SK-N-SH (cell line): Measurements from ENCODE around the gene MX2. TPM values are rescaled to one million over a fixed set of nuclear protein-coding genes. Genes with fewer than 3 reads are reported as not detected.

Experiments
- CTCF ChIA-PET: fragments of 300-600, 350-600 bp; formaldehyde crosslinking; extraction: SDS; loops from one replicate; lab custom pipeline; 2021; lab: Yijun Ruan, JAX
- POLR2A ChIA-PET: fragments of 350-600 bp; sonication (Branson Sonifier 250); formaldehyde crosslinking; extraction: SDS; loops from one replicate; lab custom pipeline; 2020; ENCODE audit warnings: antibody characterized with exemption, inconsistent platforms; lab: Yijun Ruan, JAX
- DNase-seq: peaks from one replicate; pipeline ENCODE4 v3.0.0; 2012
- H2AFZ ChIP-seq: fragments of 200-600 bp; sonication (generic); 2 replicates; pipeline ENCODE4 v1.8.1; 2016; ENCODE audit warnings: antibody characterized with exemption, mild to moderate bottlenecking, low read depth
- H3F3A ChIP-seq: fragments of 200-600 bp; sonication (generic); replicated peaks from 2 replicates; pipeline ENCODE3; 2016; ENCODE audit warnings: antibody characterized with exemption, mild to moderate bottlenecking; ENCODE audit not compliant: insufficient read depth
- H3K27ac ChIP-seq, 2 experiments: fragments of 200-500 bp in 1 of 2; fragments of 200-600 bp in 1 of 2; sonication (Bioruptor generic) in 1 of 2; sonication (generic), shearing (Covaris generic) in 1 of 2; 2 replicates each; pipeline versions ENCODE4 v1.5.1 to v1.6.1; 2014 to 2016; ENCODE audit warnings: low read depth in 2 of 2, inconsistent platforms in 1 of 2, low read length in 1 of 2, mild to moderate bottlenecking in 1 of 2, mixed read lengths in 1 of 2
- H3K27me3 ChIP-seq: fragments of 200-600 bp; sonication (generic), shearing (Covaris generic); 2 replicates; pipeline ENCODE4 v1.6.1; 2016; ENCODE audit warnings: mixed run types; ENCODE audit not compliant: insufficient read depth
- H3K36me3 ChIP-seq, 2 experiments: fragments of 200-500 bp in 1 of 2; fragments of 200-600 bp in 1 of 2; sonication (Bioruptor generic) in 1 of 2; sonication (generic) in 1 of 2; replicated peaks in 1 of 2; 2 replicates each; pipeline versions ENCODE3 to v1.5.1; 2014 to 2016; ENCODE audit warnings: low read length in 1 of 2, mild to moderate bottlenecking in 1 of 2; ENCODE audit not compliant: insufficient read depth in 2 of 2, control insufficient read depth in 1 of 2
- H3K4me1 ChIP-seq, 2 experiments: fragments of 200-500 bp in 1 of 2; fragments of 200-600 bp in 1 of 2; sonication (Bioruptor generic) in 1 of 2; sonication (generic), shearing (Covaris generic) in 1 of 2; 2 replicates each; pipeline versions ENCODE4 v1.5.1 to v1.6.1; 2014 to 2016; ENCODE audit warnings: low read depth in 1 of 2, low read length in 1 of 2, mixed run types in 1 of 2; ENCODE audit not compliant: insufficient read depth in 2 of 2, control insufficient read depth in 1 of 2
- H3K4me2 ChIP-seq: fragments of 200-600 bp; sonication (generic), shearing (Covaris generic); 2 replicates; pipeline ENCODE4 v1.6.1; 2017; ENCODE audit warnings: mixed run types
- H3K4me3 ChIP-seq, 2 experiments: fragments of 200-500 bp in 1 of 2; fragments of 200-600 bp in 1 of 2; sonication (Bioruptor generic) in 1 of 2; sonication (generic), shearing (Covaris generic) in 1 of 2; 2 replicates each; pipeline versions ENCODE4 v1.5.1 to v1.8.1; 2014 to 2016; ENCODE audit warnings: low read depth in 2 of 2, inconsistent platforms in 1 of 2, low read length in 1 of 2, mild to moderate bottlenecking in 1 of 2, mixed read lengths in 1 of 2, moderate library complexity in 1 of 2
- H3K79me2 ChIP-seq: fragments of 200-600 bp; sonication (generic); 2 replicates; pipeline ENCODE4 v1.8.1; 2017; ENCODE audit warnings: mild to moderate bottlenecking; ENCODE audit not compliant: insufficient read depth
- H3K9ac ChIP-seq: fragments of 200-600 bp; sonication (generic); 2 replicates; pipeline ENCODE4 v1.6.1; 2017; ENCODE audit warnings: mixed run types
- H3K9me2 ChIP-seq: fragments of 200-600 bp; sonication (generic); 2 replicates; pipeline ENCODE4 v1.6.1; 2017; ENCODE audit warnings: mixed run types
- H3K9me3 ChIP-seq: fragments of 200-600 bp; sonication (generic); 2 replicates; pipeline ENCODE4 v1.6.1; 2017; ENCODE audit warnings: mixed run types, mild to moderate bottlenecking, moderate library complexity
- H4K20me1 ChIP-seq: fragments of 200-600 bp; sonication (generic); 2 replicates; pipeline ENCODE4 v1.6.1; 2017; ENCODE audit warnings: mild to moderate bottlenecking, mixed run types; ENCODE audit not compliant: insufficient read depth
- CHD2 ChIP-seq: fragments of 150-350 bp; IDR thresholded peaks from 2 replicates; pipeline ENCODE4 v1.6.1; 2018; ENCODE audit warnings: low read length; ENCODE audit not compliant: partially characterized antibody
- ELF1 ChIP-seq: IDR thresholded peaks from 2 replicates; pipeline ENCODE4 v1.4.0; 2012
- EZH2phosphoT487 ChIP-seq: fragments of 200-600 bp; sonication (generic); IDR thresholded peaks from 2 replicates; pipeline ENCODE4 v1.6.1; 2017; ENCODE audit warnings: low read depth, mixed run types, mild to moderate bottlenecking, antibody characterized with exemption, moderate library complexity, borderline replicate concordance
- FOSL2 ChIP-seq: IDR thresholded peaks from 2 replicates; pipeline ENCODE4 v1.4.0; 2012; ENCODE audit warnings: low read depth, mild to moderate bottlenecking, moderate library complexity, borderline replicate concordance
- FOXM1 ChIP-seq: IDR thresholded peaks from 2 replicates; pipeline ENCODE4 v1.4.0; 2012; ENCODE audit warnings: low read depth, mild to moderate bottlenecking
- GABPA ChIP-seq: IDR thresholded peaks from 2 replicates; pipeline ENCODE4 v1.4.0; 2012; ENCODE audit warnings: low read depth, mild to moderate bottlenecking
- GATA2 ChIP-seq: sonication (generic); formaldehyde crosslinking; IDR thresholded peaks from 2 replicates; pipeline ENCODE4 v1.5.0; 2020; ENCODE audit warnings: mild to moderate bottlenecking, missing genetic modification reagents
- IRF3 ChIP-seq: fragments of 150-350 bp; IDR thresholded peaks from 2 replicates; pipeline ENCODE4 v1.6.1; 2016; ENCODE audit warnings: mild to moderate bottlenecking, low read depth, low read length
- JUND ChIP-seq: IDR thresholded peaks from 2 replicates; pipeline ENCODE4 v1.4.0; 2012
- MEF2A ChIP-seq: IDR thresholded peaks from 2 replicates; pipeline ENCODE4 v1.4.0; 2012; ENCODE audit warnings: low read depth, borderline replicate concordance
- MXI1 ChIP-seq: IDR thresholded peaks from 2 replicates; pipeline ENCODE4 v1.6.1; 2012; ENCODE audit warnings: mild to moderate bottlenecking, low read depth, low read length, improper control_type of control experiment
- NFIC ChIP-seq: IDR thresholded peaks from 2 replicates; pipeline ENCODE4 v1.4.0; 2012; ENCODE audit warnings: borderline replicate concordance
- RAD21 ChIP-seq: IDR thresholded peaks from 2 replicates; pipeline ENCODE4 v1.6.1; 2012; ENCODE audit warnings: mild to moderate bottlenecking, low read length
- REST ChIP-seq: IDR thresholded peaks from 2 replicates; pipeline ENCODE4 v1.6.1; 2012; ENCODE audit warnings: mild to moderate bottlenecking, low read depth, low read length, moderate library complexity
- TAF1 ChIP-seq: IDR thresholded peaks from 2 replicates; pipeline ENCODE4 v1.6.1; 2012; ENCODE audit warnings: low read depth, mild to moderate bottlenecking, low read length, moderate library complexity, borderline replicate concordance
- TCF12 ChIP-seq: IDR thresholded peaks from 2 replicates; pipeline ENCODE4 v1.4.0; 2012
- TEAD4 ChIP-seq: IDR thresholded peaks from 2 replicates; pipeline ENCODE4 v1.4.0; 2012; ENCODE audit warnings: mild to moderate bottlenecking, borderline replicate concordance; ENCODE audit not compliant: insufficient read depth
- USF1 ChIP-seq: IDR thresholded peaks from 2 replicates; pipeline ENCODE4 v1.4.0; 2012; ENCODE audit warnings: low read depth, borderline replicate concordance
- USF2 ChIP-seq: fragments of 150-350 bp; IDR thresholded peaks from 2 replicates; pipeline ENCODE4 v1.6.1; 2017; ENCODE audit warnings: antibody characterized with exemption, low read length, low read depth, borderline replicate concordance
- YY1 ChIP-seq: IDR thresholded peaks from 2 replicates; pipeline ENCODE4 v1.4.0; 2012; ENCODE audit warnings: low read depth, mild to moderate bottlenecking
- WGBS: methylation state at CpG from one replicate; pipeline ENCODE4 v1.1.6; 2017; ENCODE audit warnings: low lambda C conversion rate; 5-methylcytosine and 5-hydroxymethylcytosine counted together
- polyA plus RNA-seq, 3 experiments: library from polyadenylated mRNA; depleted of rRNA; stranded (reverse); fragments of >200 nt; gene quantifications; 2 replicates each; pipeline ENCODE4 v1.2.3, GENCODE V29; 2012

MX2 gene
- polyA plus RNA-seq, 1 of the 3 experiments (the other 2 are of a cell fraction), result 0.08 TPM

- no peaks in the 10 kb centered on the region for H3K9me3 ChIP-seq
- H3K79me2 ChIP-seq, result no peaks in the 10 kb centered on the region
- no peaks in the 10 kb centered on the region for H3K9me2 ChIP-seq
- WGBS, result 90% methylated on average over 6 of the region's 8 CpGs
- no peaks in the 10 kb centered on the region for H3K36me3 ChIP-seq
- H3K4me2 ChIP-seq, result no peak overlapping the region
- H3K4me3 ChIP-seq, result no peak overlapping the region
- DNase-seq, result no peak
- H3K27ac ChIP-seq, result no peak overlapping the region
- H3F3A ChIP-seq, result no peaks in the 10 kb centered on the region
- POLR2A ChIA-PET, result no interaction called here
- CTCF ChIA-PET, result no interaction called here
- TF ChIP-seq JUND, result no peak
- no peak for TF ChIP-seq NFIC
- no peak for TF ChIP-seq TCF12
- TF ChIP-seq FOXM1, result no peak
- TF ChIP-seq MEF2A, result no peak
- TF ChIP-seq TEAD4, result no peak
- no peak for TF ChIP-seq EZH2phosphoT487
- no peak for TF ChIP-seq GABPA
- no peak for TF ChIP-seq TAF1
- no peak for TF ChIP-seq ELF1
- TF ChIP-seq CHD2, result no peak
- TF ChIP-seq USF2, result no peak
- no peak for TF ChIP-seq IRF3
- TF ChIP-seq RAD21, result no peak
- TF ChIP-seq GATA2 (CRISPR knock-in tag), result no peak
- TF ChIP-seq FOSL2, result no peak
- TF ChIP-seq REST, result no peak
- TF ChIP-seq MXI1, result no peak
- TF ChIP-seq USF1, result no peak
- no peak for TF ChIP-seq YY1
- H4K20me1 ChIP-seq, result no peaks in the 10 kb centered on the region
- 0 out of 2 replicates have a peak, but pooled peaks cover 12% of the 10 kb centered on the region for H3K27me3 ChIP-seq
- H3K9ac ChIP-seq, result no peak overlapping the region
- no peak overlapping the region for H2AFZ ChIP-seq
- no peaks in the 10 kb centered on the region for H3K4me1 ChIP-seq
Measured at GRCh38 chr21:41427556-41427955, 65.7 kb downstream of the MX2 start.
